MV-4-11 (cell line): ENCODE data around the gene ATXN10.

Source experiments
- DNase-seq: peaks from one replicate; lab custom pipeline; 2025; lab: John Stamatoyannopoulos, UW

The ATXN10 gene

DNA sequence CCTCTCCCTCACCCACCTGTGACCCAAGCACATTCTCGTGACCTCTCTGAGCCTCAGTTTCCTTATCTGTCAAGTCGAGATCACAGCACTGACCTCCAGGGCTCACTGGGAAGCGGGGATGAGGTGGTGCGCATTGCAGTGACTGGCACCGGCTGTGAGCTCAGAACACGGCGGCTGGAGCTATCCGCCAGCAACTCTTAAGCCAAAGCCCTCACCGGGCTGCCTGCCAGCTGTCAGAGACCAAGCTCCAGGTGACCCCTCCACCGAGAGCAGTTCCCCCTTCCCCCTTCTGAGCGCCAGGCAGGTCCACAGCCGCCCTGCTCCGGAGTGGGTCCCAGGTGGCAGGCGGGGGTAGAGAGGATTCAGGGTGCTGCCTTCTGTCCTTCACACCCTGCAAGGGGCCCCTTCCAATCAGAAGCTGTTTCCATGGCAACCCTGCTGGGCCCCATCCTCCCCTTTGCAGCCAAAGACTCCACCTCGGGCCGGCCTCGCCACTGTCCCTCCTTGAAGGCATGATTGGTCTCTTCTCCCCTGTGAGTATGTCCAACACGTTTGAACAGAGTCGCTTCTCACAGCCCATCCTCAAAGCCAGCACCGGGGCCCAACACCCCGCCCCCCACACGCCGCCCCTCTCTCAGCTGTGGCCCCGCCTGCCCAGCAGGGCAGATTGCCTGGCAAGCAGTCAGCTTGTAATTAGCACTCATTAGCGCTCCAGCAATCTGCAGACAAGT, 206.6 kb downstream of the ATXN10 start:
- no peak for DNase-seq

- DNase-seq = no peak
Measured at GRCh38 chr22:45878901-45879551, 207.4 kb downstream of the ATXN10 start.

- DNase-seq = no peak
Measured at GRCh38 chr22:45879552-45879949, 207.9 kb downstream of the ATXN10 start.

DNA sequence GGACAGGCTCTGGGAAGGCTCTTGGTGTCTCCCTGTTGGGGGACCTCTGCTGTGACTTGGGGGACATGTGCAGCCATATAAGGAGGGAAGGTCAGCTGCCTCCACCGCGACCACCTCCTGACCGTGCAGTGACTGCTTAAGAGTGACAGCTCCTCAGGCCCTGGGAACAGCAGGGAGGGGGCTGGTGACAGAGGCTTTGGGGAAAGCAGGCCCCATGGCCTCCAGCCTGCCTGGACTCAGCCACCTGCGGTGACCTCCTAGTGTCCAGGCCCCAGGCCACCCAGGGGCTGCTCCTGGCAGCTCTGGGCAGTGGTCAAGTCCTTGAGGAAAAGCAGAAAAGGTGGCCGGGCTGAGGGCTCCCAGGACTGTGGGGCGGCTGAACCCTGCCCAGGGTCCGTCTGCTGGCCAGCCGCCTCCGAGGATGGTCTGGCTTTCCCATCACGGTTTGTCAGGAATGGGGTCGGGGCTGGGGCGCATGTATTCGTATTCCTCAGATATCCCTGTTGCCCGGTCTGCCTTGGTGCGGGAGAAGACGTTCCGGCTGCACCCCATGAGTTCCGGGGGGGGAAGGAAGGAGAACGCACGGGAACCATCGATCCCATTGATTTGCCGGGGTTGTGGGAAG, 208.6 kb downstream of the ATXN10 start:
- no peak for DNase-seq

GRCh38 chr22:45880716-45881523, 209.3 kb downstream of the ATXN10 start:
- no peak for DNase-seq

- no peak for DNase-seq
Measured at GRCh38 chr22:45881524-45881875, 209.9 kb downstream of the ATXN10 start.

GRCh38 chr22:45882881-45883810, 211.5 kb downstream of the ATXN10 start:
- DNase-seq = no peak

DNA sequence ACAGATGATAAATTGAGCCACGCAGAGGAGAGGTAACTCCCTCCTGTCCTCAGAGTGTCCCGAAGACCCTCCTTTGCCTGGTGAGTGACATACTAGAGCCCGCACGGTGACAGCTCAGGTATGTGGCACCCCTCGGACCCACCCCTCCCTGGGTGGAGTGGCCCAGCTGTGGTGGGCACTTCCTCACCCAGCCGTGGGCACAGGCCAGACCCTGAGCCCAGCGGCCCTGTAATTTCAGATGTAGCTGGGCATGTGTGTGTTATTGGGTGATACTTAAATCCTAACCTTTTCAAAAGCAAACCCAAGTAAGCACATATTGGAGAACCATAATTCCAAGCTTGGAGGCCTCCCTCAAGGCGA, 212.2 kb downstream of the ATXN10 start:
- DNase-seq = no peak

DNA sequence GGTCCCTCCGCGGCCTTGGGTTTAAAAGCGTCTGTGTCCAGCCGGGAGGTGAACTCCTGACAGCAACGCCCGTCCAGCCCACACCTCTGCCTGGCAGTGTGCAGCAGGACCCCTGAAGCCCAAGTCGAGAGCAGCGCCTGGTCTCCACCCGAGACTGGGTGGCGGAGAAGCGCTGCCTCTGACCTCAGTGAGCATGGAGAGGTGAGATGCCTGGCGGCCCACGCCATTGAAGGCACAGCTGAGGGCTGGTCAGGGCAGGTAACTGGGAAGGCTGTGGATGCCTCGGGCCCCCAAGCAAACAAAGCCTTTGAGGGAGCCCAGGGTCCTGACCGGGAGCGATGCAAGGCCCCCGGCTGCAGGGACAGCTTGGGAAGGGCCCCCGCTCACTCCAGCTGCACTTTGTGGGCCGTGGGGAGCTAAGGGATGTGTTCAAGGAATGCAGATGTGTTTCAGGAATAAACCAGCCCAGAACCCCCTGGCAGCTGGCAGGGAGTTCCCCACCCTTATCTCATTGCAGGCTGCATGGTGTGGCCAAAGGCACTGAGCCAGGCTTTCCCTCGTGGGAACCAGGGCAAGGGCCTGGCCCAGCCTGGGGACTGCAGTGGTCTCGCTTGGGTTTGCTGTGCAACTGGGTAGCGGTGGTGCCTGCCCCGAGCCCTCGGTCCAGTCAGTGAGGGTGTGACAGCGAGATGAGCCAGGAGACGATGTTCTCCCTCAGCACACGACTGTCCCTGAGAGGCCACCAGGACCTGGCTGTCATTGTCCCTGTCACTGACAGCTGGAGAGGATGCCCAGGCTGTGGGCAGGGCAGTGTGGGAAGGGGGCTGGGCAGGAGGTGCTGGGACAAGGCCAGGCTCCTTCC, 212.8 kb downstream of the ATXN10 start:
- DNase-seq = no peak

DNA sequence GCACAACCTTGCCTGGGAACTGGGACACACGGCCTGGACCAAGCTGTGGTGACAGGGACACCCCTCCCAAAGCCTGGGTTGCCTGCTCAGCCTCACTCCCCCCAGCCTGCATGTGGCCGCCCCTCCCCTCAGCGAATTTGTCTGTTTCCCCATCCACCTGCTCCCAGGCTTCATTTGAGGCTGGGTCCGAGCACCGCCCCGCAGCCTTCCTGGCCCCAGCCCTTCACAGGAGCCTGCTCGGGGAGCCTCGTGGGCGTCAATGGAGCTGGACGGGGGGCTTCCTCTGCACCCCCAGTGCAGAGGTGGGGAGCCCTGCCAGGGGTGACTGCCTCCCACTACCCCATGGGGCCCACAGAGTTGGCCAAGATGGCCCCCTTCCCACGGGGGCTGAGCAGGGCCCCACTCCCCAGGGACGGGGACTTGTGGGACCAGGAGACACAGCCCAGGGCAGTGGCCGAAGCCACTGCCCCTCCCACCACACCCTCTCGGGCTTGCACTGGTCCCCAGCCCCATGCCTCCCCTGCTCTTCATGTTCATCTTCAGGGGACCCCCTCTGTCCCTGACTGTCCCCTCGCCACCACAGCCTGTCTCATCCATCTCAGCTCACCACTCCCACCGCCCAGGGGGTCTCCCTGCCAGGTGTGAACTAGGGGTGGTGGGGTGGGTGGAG, 213.7 kb downstream of the ATXN10 start:
- DNase-seq = no peak

DNA sequence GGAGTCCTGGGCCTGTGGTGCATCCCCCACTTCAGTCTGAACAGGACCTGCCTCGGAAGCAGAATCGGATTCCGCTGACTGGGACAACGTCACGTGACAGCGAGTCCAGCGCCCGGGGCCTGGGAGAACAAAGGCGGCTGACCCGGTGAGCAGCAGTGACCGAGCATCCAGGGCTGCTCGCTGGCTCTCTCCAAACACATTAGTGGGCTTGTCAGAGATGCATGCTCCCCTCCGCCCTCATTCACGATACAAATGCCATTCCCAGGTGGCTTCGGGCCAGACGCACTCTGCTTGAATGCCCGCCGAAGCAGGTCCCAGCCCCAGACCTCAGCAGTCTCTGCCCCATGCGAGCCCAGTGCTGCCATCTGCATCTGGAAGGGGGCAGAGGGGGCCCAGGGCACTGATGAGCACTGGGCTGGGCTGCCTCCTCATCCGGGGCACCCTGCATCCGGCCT, 214.3 kb downstream of the ATXN10 start:
- no peak for DNase-seq

DNA sequence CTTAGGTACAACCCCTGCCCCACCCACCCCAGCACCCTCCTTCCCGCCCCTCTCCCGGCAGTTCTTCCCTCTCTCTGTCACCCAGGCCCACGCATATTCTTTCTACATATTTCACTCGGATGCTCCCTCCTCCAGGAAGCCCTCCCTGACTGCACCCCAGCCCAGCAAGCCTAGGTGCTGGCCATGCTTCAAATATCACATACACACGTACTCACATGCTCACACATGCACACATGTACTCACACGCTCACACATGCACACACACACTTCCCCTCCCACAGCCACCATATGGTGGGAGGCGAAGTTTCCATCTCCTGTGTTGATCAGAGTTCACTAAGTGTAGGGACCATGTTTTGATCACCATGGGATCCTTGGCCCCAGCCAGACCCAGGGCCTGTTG, 214.9 kb downstream of the ATXN10 start:
- no peak for DNase-seq

DNA sequence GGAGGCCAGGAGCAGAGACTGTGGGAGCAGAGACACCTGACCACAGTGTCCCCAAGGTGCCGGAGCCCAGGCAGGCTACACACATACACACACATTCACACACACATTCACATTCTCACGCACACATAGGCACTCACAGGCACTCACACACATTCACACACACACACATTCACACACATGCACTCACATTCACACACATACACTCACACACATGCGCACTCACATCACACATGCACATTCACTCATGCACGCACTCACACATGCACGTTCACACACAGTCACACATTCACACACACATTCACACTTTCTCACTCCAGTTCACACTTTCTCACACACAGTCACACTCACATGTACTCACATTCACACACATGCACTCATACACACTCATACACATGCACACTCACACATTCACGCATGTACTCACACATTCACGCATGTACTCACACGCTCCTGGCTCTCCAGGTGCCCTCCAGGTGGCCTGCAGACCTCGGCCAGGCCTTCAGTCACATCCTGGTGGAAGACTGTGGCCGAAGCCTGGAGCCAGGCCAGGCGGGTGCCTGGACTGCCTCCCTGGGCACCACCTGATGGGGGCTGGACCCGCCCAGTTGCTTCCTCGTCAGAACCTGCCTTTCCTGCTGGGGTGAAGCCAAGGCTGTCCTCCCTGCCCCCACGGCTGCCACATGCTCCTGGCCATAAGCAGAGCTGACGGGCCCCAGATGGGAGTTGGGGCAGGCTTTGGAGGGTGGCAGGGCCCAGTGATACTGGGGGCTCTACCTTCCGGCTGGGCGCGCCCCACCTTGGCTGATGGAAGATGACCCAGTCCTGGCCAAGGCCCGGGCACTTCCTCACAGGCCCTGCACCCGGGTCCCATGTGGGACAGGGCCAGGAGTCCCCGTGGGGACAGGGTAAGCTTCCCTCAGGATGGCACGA, 215.8 kb downstream of the ATXN10 start:
- DNase-seq = no peak

DNA sequence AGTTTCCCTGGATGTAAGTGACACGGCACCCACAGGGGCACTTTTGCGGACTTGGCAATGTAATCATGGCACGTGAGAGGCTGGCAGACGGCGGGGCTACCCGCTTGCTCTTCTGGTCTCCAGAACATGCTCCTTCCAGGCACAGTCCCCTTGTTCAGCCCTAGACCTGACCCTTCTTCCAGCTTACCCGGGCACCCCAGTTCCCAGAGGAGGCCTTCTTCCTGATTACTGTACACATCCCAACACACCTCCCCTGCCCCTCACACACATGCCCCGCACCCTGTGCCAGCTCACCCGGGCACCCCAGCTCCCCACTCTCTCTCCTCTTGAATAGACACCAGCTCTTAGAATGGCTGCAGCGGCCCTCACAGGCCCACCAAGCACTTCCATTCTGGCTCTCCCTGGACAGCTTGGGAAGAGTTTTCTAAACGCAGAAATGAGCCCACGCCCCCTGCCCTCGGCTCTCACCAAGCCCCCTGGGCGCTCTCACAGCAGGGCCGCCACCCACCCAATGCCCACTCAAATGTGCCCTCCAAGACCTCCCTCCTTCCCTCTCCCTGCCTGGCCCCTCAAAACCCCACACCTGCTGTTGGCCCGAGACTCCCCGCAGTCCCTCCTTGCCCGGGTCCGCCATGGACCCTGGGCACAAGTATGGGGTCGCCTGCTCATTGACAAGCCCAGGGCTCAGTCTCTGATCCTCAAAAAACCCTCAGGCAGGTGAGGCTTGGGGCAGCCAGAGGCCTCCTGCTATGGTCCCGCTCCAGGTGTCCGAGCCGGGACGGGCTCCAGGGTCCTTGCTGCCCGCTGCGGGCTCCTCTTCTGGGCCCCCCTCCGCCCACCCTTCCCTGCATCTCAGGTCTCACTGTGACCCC, 216.8 kb downstream of the ATXN10 start:
- DNase-seq = no peak

GRCh38 chr22:45889093-45889538, 217.5 kb downstream of the ATXN10 start:
- no peak for DNase-seq

- no peak for DNase-seq
Measured at GRCh38 chr22:45889539-45890350, 218.1 kb downstream of the ATXN10 start.

- no peak for DNase-seq
Measured at GRCh38 chr22:45890351-45890635, 218.7 kb downstream of the ATXN10 start.
